Stimulated activated CD4-positive, alpha-beta T cell treated with anti-CD3 and anti-CD28 coated beads, Interleukin-1b, Interleukin-23, amount 100 ng/mL, for 48 hours (primary cell): ENCODE measurements around the gene RAB6B.

Experiments
- DNase-seq: peaks from one replicate; pipeline ENCODE4 v3.0.0-alpha.2; 2020

RAB6B gene

GRCh38 chr3:133855772-133856171 is 39.9 kb downstream of the RAB6B start:
- no peak for DNase-seq

GRCh38 chr3:133855002-133855370 is 40.7 kb downstream of the RAB6B start:
- DNase-seq, result no peak

- no peak for DNase-seq
These were observed 41.2 kb downstream of the RAB6B start for GRCh38 chr3:133854264-133855001.

DNA sequence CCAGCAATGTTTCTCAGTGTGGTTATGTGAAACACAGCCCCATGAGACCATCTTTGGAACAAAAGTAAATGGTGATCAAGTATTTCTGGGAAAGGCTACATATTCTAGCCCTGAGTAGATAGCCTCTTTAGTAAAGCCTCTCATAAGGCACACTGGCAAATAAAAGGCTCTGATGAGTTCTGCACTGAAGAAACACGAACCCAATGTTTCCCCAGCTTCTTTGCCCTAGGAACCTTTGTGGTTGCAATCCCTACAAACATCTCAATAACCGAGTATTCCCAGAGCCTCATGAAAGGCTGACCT is 41.8 kb downstream of the RAB6B start:
- no peak for DNase-seq

DNA sequence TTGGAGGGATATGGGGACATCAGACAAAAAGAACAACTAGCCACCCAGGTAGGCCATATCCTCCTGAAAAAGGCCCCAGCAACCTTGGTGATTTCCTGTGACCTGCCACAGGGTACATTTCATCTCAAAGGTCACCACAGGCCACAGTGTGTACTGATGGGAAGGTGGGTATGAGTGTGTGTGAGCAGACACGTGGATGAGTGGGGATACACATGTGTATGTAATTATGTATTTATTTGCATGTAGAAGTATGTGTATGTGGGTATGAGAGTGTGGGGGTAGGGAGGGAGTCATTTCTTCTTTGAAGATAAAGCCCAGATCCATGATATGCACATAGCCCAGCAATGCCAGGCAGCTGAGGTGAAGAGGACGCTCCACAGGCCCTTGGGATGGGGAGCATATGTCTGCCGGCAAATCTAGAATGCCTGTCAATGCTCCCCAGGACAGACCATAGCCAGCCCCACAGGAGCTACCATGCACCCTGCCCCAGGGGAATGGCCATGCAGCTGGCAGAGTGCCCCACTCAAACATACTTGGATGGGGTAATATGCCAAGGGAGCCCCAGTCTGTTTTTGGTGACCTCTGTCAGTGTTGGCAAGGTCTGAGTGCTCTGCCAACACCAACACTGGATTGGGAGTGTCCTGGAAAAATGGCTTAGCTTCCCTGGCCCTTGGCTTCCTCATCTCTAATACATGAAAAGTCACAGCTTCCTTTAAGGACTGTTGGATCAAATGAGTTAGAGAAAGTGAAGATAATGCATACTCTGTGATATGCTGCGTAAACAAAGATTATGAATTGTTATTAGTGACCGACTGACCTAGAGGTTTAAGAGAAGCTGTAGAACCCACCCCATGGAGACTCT is 42.4 kb downstream of the RAB6B start:
- no peak for DNase-seq

DNA sequence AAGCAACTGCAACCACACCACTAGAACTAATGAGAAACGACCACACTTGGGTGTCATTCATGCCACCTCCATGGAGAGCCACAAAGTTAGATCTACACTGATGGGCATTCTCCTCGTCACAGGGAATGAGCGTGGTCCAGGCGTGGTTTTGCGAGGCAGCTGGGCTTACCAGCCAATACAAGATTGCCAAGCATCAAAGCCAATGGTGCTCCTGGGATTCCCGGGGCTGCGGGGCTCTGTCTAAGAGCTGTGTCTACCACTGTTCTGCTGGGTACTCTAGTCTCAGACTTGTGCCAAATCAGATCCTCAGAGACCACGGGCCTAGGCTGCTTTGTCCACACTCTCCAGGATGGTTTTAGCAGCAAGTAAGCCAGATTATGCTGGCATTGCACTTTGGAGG is 43.8 kb downstream of the RAB6B start:
- no peak for DNase-seq

DNA sequence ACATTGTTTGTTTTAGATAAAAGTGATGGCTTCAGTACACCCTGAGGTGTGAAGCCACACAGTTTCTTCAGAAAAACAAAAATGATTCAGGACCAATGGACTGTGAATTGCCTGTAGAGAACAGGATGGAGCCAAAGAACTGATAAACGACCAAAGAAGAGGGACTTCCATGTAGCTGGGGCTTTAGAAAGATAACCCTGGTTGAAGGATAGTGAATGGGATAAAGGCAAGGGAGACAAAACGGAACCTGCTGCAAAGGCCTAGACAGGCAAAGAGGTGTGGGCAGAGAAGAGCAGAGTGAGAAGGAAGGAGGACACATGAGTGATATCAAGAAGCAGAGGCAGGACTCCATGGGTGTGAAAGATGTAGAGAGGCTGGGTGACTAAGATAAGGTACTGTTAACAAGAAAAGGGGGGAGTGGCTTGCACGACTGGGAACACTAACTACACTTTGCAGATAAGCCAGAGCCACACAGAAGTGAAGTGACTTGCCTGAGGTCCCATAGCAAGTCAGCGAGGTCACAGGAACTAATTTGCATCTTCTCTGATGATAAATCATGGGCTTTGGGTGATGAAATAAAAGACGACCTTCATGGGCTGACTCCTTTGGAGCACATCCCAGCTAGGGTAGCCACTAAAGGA is 44.3 kb downstream of the RAB6B start:
- peak; percentile 61 for DNase-seq

DNA sequence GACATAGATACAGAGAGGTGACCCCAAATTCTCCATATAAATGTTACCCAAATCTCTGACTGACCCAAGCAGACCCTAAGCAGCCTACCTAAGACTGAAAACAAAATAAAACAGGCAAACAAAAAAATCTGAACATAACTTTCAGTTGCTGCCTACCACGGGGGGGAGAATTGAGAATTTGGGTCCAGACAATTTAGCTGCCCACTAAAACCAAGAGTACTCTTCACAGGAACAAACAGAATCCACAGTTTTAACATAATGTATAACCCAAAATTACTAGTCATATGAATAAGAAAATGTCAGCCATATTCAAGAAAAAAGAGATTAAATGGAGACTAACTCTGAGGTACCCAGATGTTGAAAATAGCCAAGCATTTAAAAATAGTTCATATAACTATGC is 45.6 kb downstream of the RAB6B start:
- DNase-seq, result no peak

DNA sequence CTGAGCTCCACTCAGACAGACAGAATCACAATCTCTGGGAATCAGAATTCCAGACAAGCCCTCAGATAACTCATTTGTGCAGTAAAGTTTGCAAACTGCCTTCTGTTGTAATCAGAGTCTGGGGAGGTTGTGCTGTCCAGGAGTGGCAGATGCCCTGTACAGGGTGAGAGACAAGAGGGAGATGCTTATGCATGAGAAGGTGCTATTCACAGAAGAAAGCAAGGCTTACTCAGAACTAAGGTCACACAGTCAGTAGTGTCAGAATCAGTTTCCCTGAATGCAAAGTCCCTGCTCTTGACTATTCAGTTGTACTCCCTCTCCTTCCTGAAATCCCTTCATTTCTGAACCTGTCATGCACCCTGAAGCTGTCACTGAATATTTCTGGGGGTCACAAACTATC is 46.3 kb downstream of the RAB6B start:
- DNase-seq, result no peak

DNA sequence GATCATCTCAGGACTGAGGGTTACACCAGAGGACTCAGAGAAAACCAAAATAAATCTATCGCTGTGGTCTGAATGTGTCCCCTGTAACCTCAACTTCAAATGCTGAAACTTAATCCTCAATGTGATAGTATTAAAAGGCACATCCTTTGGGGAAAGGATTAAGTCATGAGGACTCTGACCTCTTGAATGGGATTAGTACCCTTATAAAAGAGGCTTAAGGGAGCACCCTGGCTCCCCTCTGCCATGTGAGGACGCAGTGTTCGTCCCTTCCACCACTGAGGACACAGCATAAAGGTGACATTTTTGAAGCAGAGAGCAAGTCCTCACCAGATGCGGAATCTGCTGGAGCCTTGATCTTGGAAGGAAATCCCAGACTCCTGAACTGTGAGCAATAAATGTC is 50.6 kb downstream of the RAB6B start:
- no peak for DNase-seq

DNA sequence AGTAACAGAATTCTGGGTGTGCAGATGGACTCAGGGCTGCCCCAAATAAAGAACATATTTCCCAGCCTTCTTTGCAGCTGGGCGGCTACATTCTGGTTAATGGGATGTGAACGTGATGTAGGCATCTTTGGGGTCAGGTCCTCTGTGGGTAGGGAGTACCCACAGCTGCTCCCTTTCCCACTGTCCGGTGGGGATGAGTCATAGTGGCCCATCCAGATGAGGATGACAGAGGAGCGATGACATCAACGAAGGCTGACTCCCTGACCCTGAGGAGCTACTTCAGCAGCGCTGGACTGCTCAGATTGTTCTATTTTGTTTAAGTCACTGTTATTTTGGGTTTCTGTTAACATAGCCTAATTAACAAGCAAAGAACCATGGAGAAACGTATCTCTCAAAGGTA is 52.0 kb downstream of the RAB6B start:
- DNase-seq, result no peak

- DNase-seq, result no peak
These were observed 53.5 kb downstream of the RAB6B start for GRCh38 chr3:133842158-133842557.

DNA sequence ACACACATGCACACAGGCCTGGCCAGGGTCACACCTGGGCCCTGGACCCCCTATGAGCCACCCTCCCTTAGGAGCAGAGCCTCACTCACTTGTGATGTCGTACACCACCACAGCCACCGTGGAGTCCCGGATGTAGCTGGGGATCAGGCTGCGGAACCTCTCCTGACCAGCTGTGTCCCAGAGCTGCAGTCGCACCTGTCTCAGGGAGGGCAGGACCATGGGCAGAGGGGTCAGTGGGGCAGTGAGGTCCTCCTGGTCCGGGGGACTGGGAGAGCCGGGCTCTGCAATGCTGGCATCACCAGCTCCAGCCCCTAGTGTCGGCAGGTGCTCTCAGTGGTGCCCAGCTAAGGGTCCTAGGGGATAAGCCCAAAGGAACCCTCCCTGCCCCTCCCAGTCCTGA is 54.5 kb downstream of the RAB6B start:
- DNase-seq, result no peak

GRCh38 chr3:133840767-133841166 is 54.9 kb downstream of the RAB6B start:
- DNase-seq, result no peak

- no peak for DNase-seq
These were observed 55.5 kb downstream of the RAB6B start for GRCh38 chr3:133840055-133840737.

DNA sequence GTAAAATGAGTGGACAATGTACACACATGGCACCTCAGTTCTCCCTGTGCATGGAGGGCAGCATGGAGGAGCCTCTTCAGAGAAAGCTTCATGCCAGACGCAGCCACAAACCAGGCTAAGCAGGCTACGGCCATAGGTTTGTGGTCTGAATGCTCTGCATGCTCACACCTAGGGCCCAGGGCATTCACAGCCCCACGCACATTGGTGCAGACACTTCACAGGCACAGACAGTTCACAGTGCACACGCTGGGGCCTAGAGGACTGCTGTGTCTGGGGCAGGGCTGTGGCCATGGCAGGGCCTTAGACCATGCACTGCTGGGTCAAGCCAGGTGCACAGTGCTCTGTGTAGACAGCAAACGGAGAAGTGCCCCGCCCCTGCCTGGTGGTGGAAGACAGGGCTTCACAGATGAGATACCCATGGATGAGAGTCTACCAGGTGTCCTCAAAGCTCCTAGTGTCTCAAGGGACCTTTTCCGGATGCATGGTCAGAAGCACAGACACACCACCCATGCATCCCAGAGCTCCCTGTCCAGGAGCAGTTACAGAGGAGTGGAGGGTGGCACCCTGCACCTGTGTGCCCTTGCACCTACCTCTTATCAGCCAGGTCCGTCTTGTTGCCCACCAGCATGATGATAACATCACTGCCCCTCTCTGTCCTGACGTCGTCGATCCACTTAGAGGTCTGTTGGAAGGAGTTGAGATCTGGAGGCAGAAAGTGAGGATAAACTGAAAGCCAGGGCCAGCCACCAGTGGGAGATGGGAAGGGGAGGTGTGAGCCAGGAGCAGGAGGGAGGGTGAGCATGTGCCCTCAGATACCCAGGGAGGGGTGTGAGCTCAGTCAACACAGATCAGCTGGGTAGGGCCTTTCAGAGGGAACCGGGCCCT is 56.5 kb downstream of the RAB6B start:
- DNase-seq, result no peak

GRCh38 chr3:133838296-133838789 is 57.3 kb downstream of the RAB6B start:
- DNase-seq, result no peak

GRCh38 chr3:133837487-133838295 is 58.0 kb downstream of the RAB6B start:
- DNase-seq, result no peak

GRCh38 chr3:133836497-133837158 is 59.1 kb downstream of the RAB6B start:
- DNase-seq, result no peak

DNA sequence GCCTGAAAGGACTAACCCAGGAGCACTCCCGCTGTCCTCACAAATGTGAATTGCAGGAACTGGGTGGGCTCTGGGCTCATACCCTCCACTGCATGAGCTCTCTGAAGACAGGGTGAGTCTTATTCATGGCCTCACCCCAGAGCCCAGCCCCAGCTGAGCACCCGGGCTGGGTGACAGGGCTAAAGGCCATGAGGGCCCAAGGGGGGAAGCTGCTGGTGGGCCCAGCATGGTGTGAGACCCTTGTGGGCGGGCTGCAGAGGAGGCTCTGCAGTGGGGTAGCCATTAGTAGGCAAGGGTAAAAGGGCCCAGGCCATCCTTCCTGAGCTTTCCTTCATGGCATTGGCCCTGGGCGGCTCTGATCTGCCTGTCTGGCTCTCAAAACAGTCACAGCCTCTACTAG is 59.7 kb downstream of the RAB6B start:
- DNase-seq, result no peak

- no peak for DNase-seq
These were observed 60.3 kb downstream of the RAB6B start for GRCh38 chr3:133835418-133835743.
